CD4-positive, alpha-beta T cell (primary cell): ENCODE measurements around the gene CCDC87. TPM values are rescaled to one million over a fixed set of nuclear protein-coding genes. Genes with fewer than 3 reads are reported as not detected.
A peak's percentile ranks its signal among the peaks of the same experiment; 100 is the strongest.

Experiments
- ATAC-seq: fragments of 200-7000 bp; cut with Tn5 transposase; one replicate; pipeline ENCODE4 v1.10.0; 2022; ENCODE audit warnings: mild to moderate bottlenecking; ENCODE audit not compliant: poor library complexity
- CTCF ChIA-PET: fragments of 350-600 bp; sonication (Branson Sonifier 250); formaldehyde crosslinking; loops from one replicate; lab custom pipeline; 2021; ENCODE audit warnings: antibody characterized with exemption, inconsistent platforms; lab: Charles Lee
- POLR2A ChIA-PET: fragments of 350-600 bp; sonication (Branson Sonifier 250); formaldehyde crosslinking; loops from one replicate; lab custom pipeline; 2021; ENCODE audit warnings: antibody characterized with exemption, inconsistent platforms; lab: Charles Lee
- DNase-seq, 14 experiments: peaks; one replicate each; pipeline ENCODE4 v3.0.0-alpha.2; 2013 to 2020; ENCODE audit warnings: mixed read lengths in 2 of 14
- H3K27ac ChIP-seq, 2 donors: one replicate each; pipeline versions ENCODE4 v1.5.1 to v1.7.0; 2013; ENCODE audit warnings: low read length in 2 of 2, low read depth in 1 of 2, mild to moderate bottlenecking in 1 of 2
- H3K27me3 ChIP-seq, 2 experiments: 1 replicate in 1 of 2; 2 replicates in 1 of 2; pipeline versions ENCODE4 v1.6.1 to v1.7.0; 2013; ENCODE audit warnings: low read length in 2 of 2, control low read depth in 1 of 2, mild to moderate bottlenecking in 1 of 2, moderate library complexity in 1 of 2; ENCODE audit not compliant: insufficient read depth in 2 of 2, control insufficient read depth in 1 of 2
- H3K36me3 ChIP-seq: one replicate; pipeline ENCODE4 v1.6.1; 2013; ENCODE audit warnings: low read length, control low read depth; ENCODE audit not compliant: insufficient read depth
- H3K4me1 ChIP-seq: one replicate; pipeline ENCODE4 v1.6.1; 2013; ENCODE audit warnings: low read length, control low read depth; ENCODE audit not compliant: insufficient read depth
- H3K4me3 ChIP-seq: one replicate; pipeline ENCODE4 v1.5.1; 2013; ENCODE audit warnings: mild to moderate bottlenecking, low read length, moderate library complexity
- H3K9me3 ChIP-seq, 2 experiments: 1 replicate in 1 of 2; 2 replicates in 1 of 2; pipeline versions ENCODE4 v1.6.1 to v1.7.0; 2013; ENCODE audit warnings: low read length in 2 of 2, mild to moderate bottlenecking in 2 of 2, control low read depth in 1 of 2, moderate library complexity in 1 of 2; ENCODE audit not compliant: control insufficient read depth in 1 of 2, insufficient read depth in 1 of 2
- H3K27ac Mint-ChIP-seq: one replicate; pipeline ENCODE4 v1.8.0; 2020; ENCODE audit warnings: mixed read lengths
- H3K27me3 Mint-ChIP-seq: one replicate; pipeline ENCODE4 v1.8.0; 2021; ENCODE audit warnings: mixed read lengths
- H3K36me3 Mint-ChIP-seq: one replicate; pipeline ENCODE4 v1.8.0; 2021; ENCODE audit warnings: low read depth, mixed read lengths
- H3K4me1 Mint-ChIP-seq: one replicate; pipeline ENCODE4 v1.8.0; 2021; ENCODE audit warnings: low read depth, mixed read lengths
- H3K4me3 Mint-ChIP-seq: one replicate; pipeline ENCODE4 v1.8.0; 2020; ENCODE audit warnings: mild to moderate bottlenecking, mixed read lengths
- H3K9me3 Mint-ChIP-seq: one replicate; pipeline ENCODE4 v1.8.0; 2020; ENCODE audit warnings: mixed read lengths
- CTCF ChIP-seq: fragments of 200-600 bp; IDR thresholded peaks from one replicate; pipeline ENCODE4 v1.8.0; 2022; ENCODE audit warnings: antibody characterized with exemption, mild to moderate bottlenecking
- intact Hi-C, 2 experiments: fragments of 100-400 bp; cut with DNase I in 1 of 2; cut with micrococcal nuclease in 1 of 2; formaldehyde crosslinking; loops; one replicate each; pipeline versions ENCODE4 v1.15.1 to v1.9.0; 2023 to 2025; cut with DNase I, micrococcal nuclease
- total RNA-seq, 174 experiments: library from RNA in 2 of 174; stranded (reverse) in 2 of 174; gene quantifications; one replicate each; pipeline ENCODE4 v1.2.3 and lab custom pipeline; 2021 to 2026

Gene CCDC87
- total RNA-seq, 2 experiments from 2014 or later, result 0.22 to 0.25 TPM

DNA sequence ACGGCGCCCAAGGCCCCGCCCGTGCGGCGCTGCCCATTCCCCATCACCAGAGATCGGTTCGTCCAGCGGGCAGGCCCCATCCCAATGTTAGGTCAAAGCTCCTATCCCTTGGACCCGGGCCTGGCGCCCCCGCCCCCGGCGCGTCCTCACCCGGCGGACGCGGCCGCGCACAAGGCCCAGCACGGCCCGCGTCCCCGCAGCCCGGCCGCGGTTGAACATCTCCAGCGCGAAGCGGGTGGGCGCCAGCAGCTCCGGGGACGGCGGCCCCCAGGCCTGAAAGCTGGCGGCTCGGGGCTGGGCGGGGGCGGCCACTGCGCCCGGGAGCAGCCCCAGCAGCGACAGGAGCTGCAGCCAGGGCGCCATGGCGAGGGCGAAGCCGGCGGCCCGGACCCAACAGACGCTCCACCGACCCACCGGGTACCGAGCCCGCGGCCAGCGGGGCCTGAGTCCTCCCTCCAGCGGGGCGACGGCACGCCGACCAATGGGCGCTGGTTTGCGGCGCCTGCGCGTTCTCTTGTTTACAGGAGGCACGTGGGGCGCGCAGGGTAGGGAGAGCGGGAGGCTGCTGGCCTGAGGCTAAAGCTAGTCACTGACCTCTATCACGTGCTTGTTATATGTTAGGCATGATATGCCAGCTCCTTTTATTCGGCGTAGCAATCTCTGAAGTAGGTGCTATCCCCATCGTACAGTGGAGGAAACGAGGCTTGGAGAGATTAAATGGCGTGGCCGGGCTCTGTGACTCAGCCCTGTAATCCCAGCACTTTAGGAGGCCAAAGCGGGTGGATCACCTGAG is 24.5 kb downstream of the CCDC87 start, which contains the start of gene CTSF:
Gene CTSF (minus strand): TSS at position 483 of the 793 bp plus-strand sequence. CDS start 120 bp downstream, at position 363.
- Histone ChIP-seq H3K4me1 (peaks cover 12% of the 10 kb centered on the region), H3K27me3 (no peaks in the 10 kb centered on the region), H3K9me3 (no peaks in the 10 kb centered on the region), H3K4me3 (peak within 1 kb of the TSS; percentile 46), H3K27ac (no peak within 1 kb of the TSS), H3K36me3 (no peaks in the 10 kb centered on the region)
- Mint-ChIP-seq H3K4me3 (peak within 1 kb of the TSS; percentile 77), H3K9me3 (no peaks in the 10 kb centered on the region), H3K4me1 (no peaks in the 10 kb centered on the region), H3K27ac (no peak within 1 kb of the TSS), H3K27me3 (peaks cover 7% of the 10 kb centered on the region), H3K36me3 (no peaks in the 10 kb centered on the region)
- ATAC-seq (peak; percentile 93), DNase-seq (peak; percentile 50 to 82 (median 65))
- CTCF ChIA-PET, result interaction anchor here (1.2 to 1.6 kb wide), 2 partner anchors 24 to 111 kb away, joined by 3 to 4 read pairs; partner anchors contain the start of gene CCDC87
- intact Hi-C loops, result no loop called here
- no peak for TF ChIP-seq CTCF
- POLR2A ChIA-PET, result interaction anchor here (0.7 to 3.6 kb wide), 8 partner anchors 22 to 275 kb away, joined by 3 to 35 read pairs (median 9); partner anchors contain the start of genes ACTN3, CCDC87, PELI3 and RBM14

- H3K4me1 Mint-ChIP-seq, result no peaks in the 10 kb centered on the region
- H3K9me3 ChIP-seq, result no peaks in the 10 kb centered on the region
- ATAC-seq, result no peak
- intact Hi-C loops, result no loop called here
- H3K4me3 ChIP-seq, result peak overlapping the region; percentile 41
- no peak for DNase-seq
- no peak for TF ChIP-seq CTCF
- no peaks in the 10 kb centered on the region for H3K36me3 ChIP-seq
- no peak overlapping the region for H3K27ac ChIP-seq
- H3K4me3 Mint-ChIP-seq, result peak overlapping the region; percentile 77
- H3K27ac Mint-ChIP-seq, result no peak overlapping the region
- no peaks in the 10 kb centered on the region for H3K27me3 ChIP-seq
- H3K9me3 Mint-ChIP-seq, result no peaks in the 10 kb centered on the region
- H3K4me1 ChIP-seq, result peaks cover 12% of the 10 kb centered on the region
- CTCF ChIA-PET, result no interaction called here
- peaks cover 7% of the 10 kb centered on the region for H3K27me3 Mint-ChIP-seq
- POLR2A ChIA-PET, result interaction anchor here (0.7 to 3.6 kb wide), 5 partner anchors 22 to 275 kb away, joined by 3 to 35 read pairs (median 17); partner anchors contain the start of genes ACTN3, PELI3, RBM4 and RBM4B
- no peaks in the 10 kb centered on the region for H3K36me3 Mint-ChIP-seq
Observed at GRCh38 chr11:66567787-66568123, 25.1 kb downstream of the CCDC87 start.

DNA sequence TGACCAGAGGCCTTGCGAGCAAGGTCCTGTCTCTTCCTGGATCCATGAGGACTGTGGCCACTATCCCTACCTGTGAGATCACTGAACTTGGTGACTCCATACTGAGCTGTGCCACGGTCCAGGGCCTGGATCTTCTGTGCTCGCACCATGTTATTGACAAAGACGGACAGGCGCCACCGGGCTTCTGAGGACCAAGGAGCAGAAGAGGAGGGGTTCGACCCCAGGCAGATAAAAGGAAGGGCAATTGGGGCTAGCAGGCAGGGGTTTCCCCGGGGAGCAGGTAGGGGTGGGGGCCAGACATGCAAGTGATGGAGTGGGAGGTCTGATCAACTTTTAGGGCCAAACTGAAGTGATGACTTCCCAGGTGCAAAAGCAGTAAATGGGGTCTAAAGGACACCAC is 26.6 kb downstream of the CCDC87 start:
- H3K27ac Mint-ChIP-seq, result no peak overlapping the region
- Histone ChIP-seq H3K27ac (no peak overlapping the region), H3K9me3 (no peaks in the 10 kb centered on the region), H3K4me1 (peaks cover 12% of the 10 kb centered on the region), H3K27me3 (no peaks in the 10 kb centered on the region), H3K36me3 (no peaks in the 10 kb centered on the region), H3K4me3 (no peak overlapping the region)
- no peaks in the 10 kb centered on the region for H3K36me3 Mint-ChIP-seq
- no peaks in the 10 kb centered on the region for H3K9me3 Mint-ChIP-seq
- ATAC-seq (no peak), DNase-seq (no peak)
- H3K27me3 Mint-ChIP-seq, result peaks cover 7% of the 10 kb centered on the region
- TF ChIP-seq CTCF, result no peak
- ChIA-PET CTCF (no interaction called here), POLR2A (no interaction called here)
- peak overlapping the region; percentile 76 for H3K4me3 Mint-ChIP-seq
- no peaks in the 10 kb centered on the region for H3K4me1 Mint-ChIP-seq
- intact Hi-C loops, result no loop called here
